Upper lobe of right lung (tissue), 1 donor: Measurements from ENCODE around the gene LGALS4. TPM values are rescaled to one million over a fixed set of nuclear protein-coding genes. Genes with fewer than 3 reads are reported as not detected.
A peak's percentile ranks its signal among the peaks of the same experiment; 100 is the strongest.
"Not testable (repeated sequence)": the region's sequence is repeated elsewhere in the genome, so short reads cannot be mapped to it uniquely, and the experiment has no call there.

ENCODE experiments used
- ATAC-seq: fragments of 200-7000 bp; cut with Tn5 transposase; one replicate; pipeline ENCODE4 v1.9.1; 2020; ENCODE audit warnings: mild to moderate bottlenecking, moderate library complexity
- DNase-seq: peaks from one replicate; pipeline ENCODE4 v3.0.0-alpha.2; 2020
- H3K27ac ChIP-seq: fragments of 200-600 bp; one replicate; pipeline ENCODE4 v1.8.0; 2022
- H3K27me3 ChIP-seq: fragments of 200-600 bp; one replicate; pipeline ENCODE4 v1.8.0; 2022; ENCODE audit warnings: mild to moderate bottlenecking
- H3K36me3 ChIP-seq: fragments of 200-600 bp; one replicate; pipeline ENCODE4 v1.8.0; 2022
- H3K4me1 ChIP-seq: fragments of 200-600 bp; one replicate; pipeline ENCODE4 v1.8.0; 2022
- H3K4me3 ChIP-seq: fragments of 200-600 bp; one replicate; pipeline ENCODE4 v1.8.0; 2022; ENCODE audit warnings: mild to moderate bottlenecking
- H3K9me3 ChIP-seq: fragments of 200-600 bp; one replicate; pipeline ENCODE4 v1.8.0; 2022
- CTCF ChIP-seq: fragments of 200-600 bp; IDR thresholded peaks from one replicate; pipeline ENCODE4 v1.8.0; 2022; ENCODE audit warnings: antibody characterized with exemption
- intact Hi-C: fragments of 100-400 bp; cut with DNase I; formaldehyde crosslinking; loops from one replicate; pipeline ENCODE4 v1.11.0; 2022
- total RNA-seq: library from RNA; stranded (reverse); fragmentation: NEBNext Ultra II Directional; extraction: Animal tissue kit (Norgen Biotek cat#: 25700); gene quantifications from one replicate; pipeline ENCODE4 v1.2.1, GENCODE V29; 2021
- donor health status: DM: no; HTN: yes; CAD: no; lungs with severe emphysema.

LGALS4 gene
- total RNA-seq, 1 donor from 2014 or later = 3.7 TPM

- Histone ChIP-seq H3K9me3 (no peaks in the 10 kb centered on the region), H3K36me3 (no peaks in the 10 kb centered on the region), H3K4me3 (peak overlapping the region; percentile 40), H3K4me1 (peaks cover 8% of the 10 kb centered on the region), H3K27me3 (no peaks in the 10 kb centered on the region), H3K27ac (peak overlapping the region; percentile 76)
- DNase-seq (peak; percentile 94), ATAC-seq (peak; percentile 93)
- intact Hi-C loops = no loop called here
- peak; percentile 85 for TF ChIP-seq CTCF
Observed at GRCh38 chr19:38769635-38770211, 43.0 kb downstream of the LGALS4 start.

- peaks cover 8% of the 10 kb centered on the region for H3K4me1 ChIP-seq
- TF ChIP-seq CTCF = no peak
- no peaks in the 10 kb centered on the region for H3K9me3 ChIP-seq
- H3K27me3 ChIP-seq = no peaks in the 10 kb centered on the region
- intact Hi-C loops = no loop called here
- H3K4me3 ChIP-seq = no peak overlapping the region
- H3K36me3 ChIP-seq = no peaks in the 10 kb centered on the region
- no peak for DNase-seq
- ATAC-seq = no peak
- H3K27ac ChIP-seq = no peak overlapping the region
Observed at GRCh38 chr19:38766276-38767047, 46.3 kb downstream of the LGALS4 start.

GRCh38 chr19:38765214-38765613 lies 47.5 kb downstream of the LGALS4 start:
- DNase-seq = no peak
- no peak overlapping the region for H3K4me3 ChIP-seq
- H3K36me3 ChIP-seq = no peaks in the 10 kb centered on the region
- intact Hi-C loops = no loop called here
- no peak for ATAC-seq
- H3K27me3 ChIP-seq = no peaks in the 10 kb centered on the region
- no peaks in the 10 kb centered on the region for H3K9me3 ChIP-seq
- TF ChIP-seq CTCF = no peak
- peaks cover 8% of the 10 kb centered on the region for H3K4me1 ChIP-seq
- H3K27ac ChIP-seq = no peak overlapping the region

- intact Hi-C loops = no loop called here
- TF ChIP-seq CTCF = no peak
- Histone ChIP-seq H3K36me3 (no peaks in the 10 kb centered on the region), H3K27ac (no peak overlapping the region), H3K27me3 (no peaks in the 10 kb centered on the region), H3K4me3 (no peak overlapping the region), H3K4me1 (no peaks in the 10 kb centered on the region), H3K9me3 (no peaks in the 10 kb centered on the region)
- no peak for ATAC-seq
- no peak for DNase-seq
Observed at GRCh38 chr19:38763795-38764220, 48.9 kb downstream of the LGALS4 start.

- ATAC-seq, H3K9me3 ChIP-seq, H3K36me3 ChIP-seq, H3K4me1 ChIP-seq, H3K4me3 ChIP-seq, H3K27ac ChIP-seq, intact Hi-C loops, H3K27me3 ChIP-seq, DNase-seq: not testable (repeated sequence)
Observed at GRCh38 chr19:38761884-38762389, 50.8 kb downstream of the LGALS4 start.

- H3K27me3 ChIP-seq, H3K4me1 ChIP-seq, ATAC-seq, H3K27ac ChIP-seq, intact Hi-C loops, H3K9me3 ChIP-seq, H3K36me3 ChIP-seq, H3K4me3 ChIP-seq, DNase-seq: not testable (repeated sequence)
Observed at GRCh38 chr19:38760805-38761517, 51.8 kb downstream of the LGALS4 start.
